HG02798 (cell line): ENCODE data around the gene TMEM200A.
"Not testable (repeated sequence)": the region's sequence is repeated elsewhere in the genome, so short reads cannot be mapped to it uniquely, and the experiment has no call there.

ENCODE experiments used
- ATAC-seq: cut with Tn5 transposase; IDR thresholded peaks from one replicate; pipeline ENCODE4 v1.9.1; 2021; ENCODE audit warnings: mild to moderate bottlenecking; ENCODE audit not compliant: unreplicated experiment, poor library complexity

The TMEM200A gene

DNA sequence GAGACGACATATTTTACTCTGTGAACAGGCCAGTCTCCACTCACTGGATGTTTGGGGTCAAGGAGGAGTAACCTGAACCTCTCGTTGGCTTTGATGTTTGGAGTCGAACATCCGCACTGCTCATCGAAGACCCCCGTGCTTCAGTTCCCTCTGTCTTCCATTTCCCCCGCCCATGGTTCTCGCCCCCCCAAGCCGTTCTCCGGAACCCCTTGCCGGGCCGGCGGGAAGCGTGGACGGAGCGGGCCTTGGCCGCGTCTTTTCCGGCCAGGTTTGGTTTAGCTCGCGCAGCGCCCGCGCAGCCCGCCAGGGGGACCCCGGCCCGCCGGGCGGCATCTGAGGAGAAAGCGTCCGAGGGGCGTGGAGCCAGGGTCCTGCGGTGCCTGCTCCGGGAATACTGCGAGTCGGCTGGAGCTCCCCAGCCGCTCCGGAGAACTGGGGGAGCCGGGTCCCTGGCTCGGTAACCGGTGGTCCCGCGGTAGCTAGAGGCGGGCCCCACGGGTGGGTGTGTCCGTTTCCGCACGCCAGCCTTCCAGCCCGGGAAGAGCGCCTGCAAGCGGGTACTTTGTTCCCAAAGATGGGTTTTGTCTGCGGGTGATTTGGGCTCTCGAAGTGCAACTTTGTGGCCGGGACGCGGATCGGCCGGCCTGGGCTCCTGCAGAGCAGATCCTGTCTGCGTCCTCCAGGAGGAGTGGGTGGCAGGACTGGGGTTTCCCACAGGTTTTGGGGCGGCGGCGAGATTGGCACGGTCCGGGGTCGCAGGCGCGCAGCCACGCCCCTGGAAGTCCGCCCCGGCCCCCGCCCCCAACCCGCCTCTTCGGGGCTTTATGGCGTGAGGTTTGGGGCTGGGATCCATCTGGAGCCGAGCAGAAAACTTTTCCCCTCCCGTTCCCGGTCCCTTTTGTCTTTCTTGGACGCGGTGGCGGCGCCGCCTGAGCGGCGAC is at the start of gene TMEM200A:
TSS of gene TMEM200A (plus strand) at position 852 of the 941 bp plus-strand sequence. CDS start 74,406 bp downstream, outside the sequence.
- ATAC-seq, result peak; percentile 65

DNA sequence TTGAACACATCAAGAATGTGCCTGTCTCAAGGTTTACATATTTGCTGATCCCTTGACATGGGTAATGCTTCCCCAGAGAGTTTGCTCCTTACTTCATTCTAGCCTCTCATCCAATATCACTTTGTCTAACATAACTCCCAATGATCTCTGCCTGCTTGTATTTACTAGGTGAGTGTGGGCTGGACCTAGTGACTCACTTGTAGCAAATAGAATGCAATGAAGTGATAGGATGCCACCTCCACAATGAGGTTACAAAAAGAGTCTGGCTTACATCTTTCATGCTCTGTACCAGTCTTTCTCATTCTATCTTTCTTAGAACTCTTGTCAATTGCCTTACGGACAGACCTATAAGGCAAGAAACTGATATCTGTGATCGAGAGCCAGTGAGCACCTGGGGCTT is 44.9 kb upstream of the TMEM200A start:
- ATAC-seq, result no peak

DNA sequence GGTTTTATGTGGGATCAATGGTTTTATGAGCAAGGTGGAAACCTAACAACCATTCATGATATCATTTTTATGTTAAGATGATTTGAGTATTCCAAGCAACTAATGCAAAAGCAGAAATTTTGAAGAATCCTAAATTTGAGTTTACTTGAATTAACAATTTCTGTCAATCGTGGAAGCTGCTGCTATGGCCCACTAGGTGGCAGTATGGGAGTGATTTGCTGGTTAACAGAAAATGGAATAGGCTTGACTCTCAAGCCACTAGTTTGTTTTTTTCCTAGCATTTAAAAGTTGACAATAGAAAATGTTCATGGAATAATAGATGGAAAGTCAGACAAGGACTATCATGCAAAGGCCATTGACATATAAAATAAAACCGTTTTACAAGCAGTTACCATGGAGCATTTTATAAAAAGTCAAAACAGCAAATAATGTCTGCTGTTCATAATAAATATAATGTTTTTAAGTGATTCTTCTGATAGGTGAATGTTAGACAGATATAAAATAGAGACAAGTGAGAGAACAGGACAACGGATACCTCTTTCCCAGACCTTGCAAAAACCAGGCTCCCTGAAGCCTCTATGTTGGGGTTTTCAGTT is 43.0 kb upstream of the TMEM200A start:
- peak; percentile 63 for ATAC-seq

DNA sequence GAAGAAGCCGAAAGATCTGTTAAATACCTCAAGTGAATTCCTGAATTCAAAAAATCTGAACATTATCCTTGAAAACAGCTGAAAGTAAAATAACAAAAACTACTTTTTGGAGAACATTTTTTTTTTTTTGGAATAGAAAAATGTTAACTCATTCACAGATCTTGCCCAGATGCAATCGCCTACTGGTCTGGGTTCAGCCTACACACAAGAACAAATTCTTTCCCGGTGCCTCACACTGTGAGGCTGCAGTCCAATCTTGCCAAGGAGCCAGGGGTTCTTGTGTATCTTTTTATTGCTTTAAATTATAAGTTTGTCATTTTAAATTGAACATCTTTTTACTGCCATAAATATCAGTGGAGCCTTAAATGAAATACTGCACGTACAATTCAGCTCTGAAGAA is 41.2 kb upstream of the TMEM200A start:
- no peak for ATAC-seq

DNA sequence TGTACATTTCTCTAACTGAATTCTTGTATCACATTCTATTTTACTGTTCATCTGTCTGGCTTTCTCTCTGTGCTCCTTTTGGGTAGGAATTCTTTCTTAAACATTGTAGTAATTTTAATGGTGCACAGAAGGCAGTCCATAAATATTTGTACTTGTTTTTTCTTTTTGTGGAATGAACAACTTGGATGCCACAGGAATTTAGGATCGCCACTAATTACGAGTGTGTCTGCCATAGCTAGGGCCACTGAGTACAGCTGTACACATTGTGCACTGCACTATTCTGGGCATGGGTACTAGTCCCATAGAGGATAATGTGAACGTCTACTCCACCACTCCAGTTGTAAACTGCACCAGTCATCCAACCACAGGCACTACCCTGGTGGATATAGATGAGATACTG is 39.3 kb upstream of the TMEM200A start:
- no peak for ATAC-seq

DNA sequence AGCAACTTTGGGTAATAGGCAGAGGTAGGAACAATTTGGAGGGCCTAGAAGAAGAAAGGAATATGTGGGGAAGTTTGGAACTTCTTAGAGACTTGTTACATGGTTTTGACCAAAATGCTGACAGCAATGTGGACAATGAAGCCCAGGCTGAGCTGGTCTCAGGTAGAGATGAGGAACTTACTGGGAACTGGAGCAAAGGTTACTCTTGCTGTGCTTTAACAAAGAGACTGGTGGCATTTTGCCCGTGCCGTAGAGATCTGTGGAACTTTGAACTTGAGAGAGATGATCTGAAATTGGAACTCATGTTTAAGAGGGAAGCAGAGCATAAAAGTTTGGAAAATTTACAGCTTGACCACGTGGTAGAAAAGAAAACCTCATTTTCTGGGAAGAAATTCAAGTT is 28.3 kb upstream of the TMEM200A start:
- no peak for ATAC-seq

DNA sequence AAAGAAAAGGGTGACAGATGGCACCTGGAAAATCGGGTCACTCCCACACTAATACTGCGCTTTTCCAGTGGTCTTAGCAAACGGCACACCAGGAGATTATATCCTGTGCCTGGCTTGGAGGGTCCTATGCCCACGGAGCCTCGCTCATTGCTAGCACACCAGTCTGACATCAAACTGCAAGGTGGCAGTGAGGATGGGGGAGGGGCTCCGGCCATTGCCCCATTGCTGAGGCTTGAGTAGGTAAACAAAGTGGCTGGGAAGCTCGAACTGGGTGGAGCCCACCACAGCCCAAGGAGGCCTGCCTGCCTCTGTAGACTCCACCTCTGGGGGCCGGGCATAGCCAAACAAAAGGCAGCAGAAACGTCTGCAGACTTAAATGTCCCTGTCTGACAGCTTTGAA is 19.5 kb upstream of the TMEM200A start:
- ATAC-seq, result not testable (repeated sequence)

DNA sequence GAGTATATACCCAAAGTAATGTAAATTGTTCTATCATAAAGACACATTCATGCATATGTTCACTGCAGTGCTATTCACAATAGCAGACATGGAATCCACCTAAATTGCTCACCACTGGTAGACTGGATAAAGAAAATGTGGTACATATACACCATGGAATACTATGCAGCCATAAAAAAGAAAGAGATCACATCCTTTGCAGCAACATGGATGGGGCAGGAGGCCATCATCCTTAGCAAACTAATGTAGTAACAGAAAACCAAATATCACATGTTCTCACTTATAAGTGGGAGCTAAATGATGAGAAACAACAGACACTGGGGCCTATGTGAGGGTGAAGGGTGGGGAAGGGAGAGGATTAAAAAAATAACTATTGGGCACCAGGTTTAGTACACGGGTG is 11.5 kb upstream of the TMEM200A start:
- ATAC-seq, result no peak

DNA sequence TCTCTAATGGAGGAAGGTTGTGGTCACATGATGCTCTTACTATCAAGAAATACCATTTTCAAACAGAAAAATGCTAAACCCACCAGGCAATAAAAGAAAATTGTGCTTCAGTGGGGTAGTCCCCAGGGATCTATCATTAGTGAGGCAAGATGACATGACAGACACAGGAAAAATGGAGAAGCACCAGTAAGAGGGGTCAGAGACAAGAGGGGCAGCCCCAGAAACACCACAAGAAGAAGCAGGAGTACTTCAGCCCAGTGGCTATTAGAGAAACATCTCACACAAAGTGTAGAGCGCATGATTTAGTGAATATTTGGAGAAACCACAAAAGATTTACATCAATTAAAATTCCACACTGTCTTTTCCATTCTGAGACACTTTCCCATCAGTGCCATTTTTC is 10.2 kb upstream of the TMEM200A start:
- ATAC-seq, result no peak

DNA sequence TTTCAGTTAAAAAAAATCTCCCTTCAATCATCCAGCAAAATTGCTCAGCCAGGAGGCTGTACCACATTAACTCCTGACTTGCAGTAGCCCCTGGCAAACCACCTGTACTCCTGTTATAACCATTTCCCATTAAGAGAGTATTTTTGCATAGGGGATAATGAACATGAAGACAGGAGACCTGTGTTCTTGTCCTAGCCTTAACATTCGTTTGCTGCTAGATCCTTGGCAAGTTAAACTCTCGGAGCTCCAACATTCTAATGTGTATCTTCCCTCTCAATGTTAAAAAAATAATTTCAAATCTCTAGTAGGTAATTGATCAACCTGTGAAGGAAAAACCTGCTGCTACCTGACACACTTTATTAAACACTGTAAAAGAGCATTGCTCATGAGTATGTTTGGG is 8.4 kb upstream of the TMEM200A start:
- no peak for ATAC-seq

DNA sequence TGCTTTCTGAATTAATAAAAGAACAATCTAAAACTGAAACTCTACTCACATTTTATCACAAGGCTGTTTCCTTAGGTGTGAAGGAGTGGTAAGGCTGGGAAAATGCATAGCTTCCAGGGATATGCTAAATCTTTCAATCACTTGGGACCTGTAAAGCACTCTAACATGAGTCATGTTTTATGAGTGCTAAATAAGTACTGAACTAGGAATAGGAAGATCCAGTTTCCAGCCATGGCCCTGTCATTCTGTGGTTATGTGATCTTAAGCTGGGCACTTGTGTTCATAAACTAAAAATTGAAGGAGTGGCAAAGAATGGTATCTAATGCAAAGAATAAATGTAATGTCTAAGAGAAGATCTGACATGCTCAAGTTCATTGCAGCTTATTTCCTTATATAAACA is 6.1 kb upstream of the TMEM200A start:
- no peak for ATAC-seq

DNA sequence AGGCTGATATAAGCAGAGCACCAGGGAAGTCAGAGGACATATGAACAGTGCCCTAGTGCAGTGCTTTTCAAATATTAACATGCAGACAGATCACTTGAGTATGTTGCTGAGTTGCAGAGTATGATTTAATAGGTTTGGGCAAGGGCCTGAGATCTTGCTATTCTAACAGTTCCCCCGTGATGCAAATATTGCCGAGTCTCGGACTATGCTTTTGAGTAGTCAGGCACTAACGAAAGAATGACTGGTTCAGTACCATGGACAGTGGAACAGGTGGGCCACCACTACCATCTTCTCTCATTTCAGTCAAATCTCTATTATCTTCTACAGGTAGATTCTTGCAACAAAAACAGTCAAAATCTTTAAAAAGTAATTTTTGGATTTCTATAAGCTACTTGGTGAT is 3.7 kb upstream of the TMEM200A start:
- ATAC-seq, result no peak

DNA sequence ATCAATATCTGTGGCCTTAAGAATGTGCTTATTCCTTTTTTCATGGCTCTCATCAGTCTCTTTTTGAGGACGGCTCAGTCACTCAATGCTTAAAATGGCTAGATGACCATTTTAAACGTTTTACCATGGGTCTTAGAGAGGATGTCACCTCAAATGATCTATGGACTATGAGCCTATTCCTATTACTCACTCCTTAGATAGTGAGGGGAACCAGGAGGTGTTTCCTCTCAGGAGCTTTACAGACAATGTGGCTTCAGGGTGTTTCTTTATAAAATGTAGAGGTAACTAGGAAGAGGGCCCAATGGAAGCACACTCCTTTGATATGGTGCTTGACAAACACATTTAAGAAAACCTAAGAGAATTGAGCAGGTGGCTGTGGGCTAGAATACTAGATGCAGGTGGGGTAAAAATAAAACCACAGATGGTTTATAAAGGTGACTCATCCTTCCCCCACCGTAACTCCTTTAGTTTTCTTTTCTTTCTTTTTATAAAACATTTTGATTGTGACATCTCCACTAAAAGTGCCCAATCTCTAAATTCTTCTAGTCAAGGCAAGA is 1.5 kb upstream of the TMEM200A start:
- ATAC-seq, result no peak

DNA sequence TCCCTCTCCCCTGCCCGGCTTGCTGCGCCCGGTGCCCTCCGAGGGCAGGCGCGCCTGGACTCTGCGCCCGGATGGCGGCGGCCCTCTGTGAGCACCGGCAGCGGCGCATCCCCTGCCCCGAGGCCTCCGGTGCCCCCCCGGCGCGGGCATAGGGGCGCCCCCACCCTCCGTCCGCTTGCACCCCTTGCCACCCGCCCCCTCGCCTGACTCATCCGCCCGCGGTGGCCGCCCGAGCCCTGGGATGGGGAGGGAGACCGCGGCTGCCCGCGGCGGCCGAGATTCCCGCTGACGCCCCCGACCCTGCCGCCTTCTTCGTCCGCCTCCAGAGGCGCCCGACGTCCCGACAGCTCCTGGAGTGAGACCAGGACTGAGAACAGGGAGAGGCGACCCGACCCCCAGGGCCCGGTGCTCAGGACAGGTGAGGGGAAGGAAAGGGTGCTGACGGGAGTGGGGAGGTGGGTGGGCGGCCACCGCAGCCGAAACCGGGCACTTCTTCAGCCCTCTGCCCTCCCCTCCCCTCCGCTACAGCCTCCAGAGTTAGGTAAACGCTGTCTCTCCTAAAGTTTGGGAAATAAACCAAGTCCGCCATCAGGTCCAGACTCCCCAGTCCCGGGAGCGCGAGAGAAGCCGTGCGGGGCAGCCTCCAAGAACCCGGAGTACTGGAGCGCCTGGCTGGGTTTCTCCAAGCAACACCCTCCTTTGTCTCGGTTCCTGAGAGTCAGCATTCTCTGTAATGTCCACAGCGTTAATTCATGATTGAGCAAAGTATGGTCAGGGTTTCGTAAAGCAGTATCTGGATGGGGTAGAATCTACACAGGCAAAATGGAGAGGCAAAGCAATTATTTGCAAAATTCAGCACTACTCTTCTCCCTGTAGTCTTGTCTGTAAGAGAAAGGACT is 539 bp downstream of the TMEM200A start:
- ATAC-seq, result peak; percentile 22

DNA sequence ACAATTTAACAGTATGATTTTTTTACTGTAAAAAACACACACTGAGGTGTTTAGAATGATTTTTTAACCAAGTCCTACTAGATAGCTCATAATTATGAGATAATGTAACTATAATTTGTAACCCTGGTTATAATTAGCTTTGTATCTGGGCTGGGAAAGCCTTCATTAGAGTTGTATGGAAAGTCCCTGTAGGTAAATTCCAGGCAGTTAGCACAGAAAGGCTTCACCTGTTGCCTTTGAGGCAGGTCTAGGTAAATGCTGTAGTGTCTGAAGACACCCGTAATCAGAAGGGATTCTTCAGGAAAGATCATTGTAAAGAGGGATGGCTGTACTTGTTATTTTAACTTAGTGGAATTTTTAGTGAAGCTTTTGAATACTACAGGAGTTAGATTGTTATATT is 1.9 kb downstream of the TMEM200A start:
- no peak for ATAC-seq

DNA sequence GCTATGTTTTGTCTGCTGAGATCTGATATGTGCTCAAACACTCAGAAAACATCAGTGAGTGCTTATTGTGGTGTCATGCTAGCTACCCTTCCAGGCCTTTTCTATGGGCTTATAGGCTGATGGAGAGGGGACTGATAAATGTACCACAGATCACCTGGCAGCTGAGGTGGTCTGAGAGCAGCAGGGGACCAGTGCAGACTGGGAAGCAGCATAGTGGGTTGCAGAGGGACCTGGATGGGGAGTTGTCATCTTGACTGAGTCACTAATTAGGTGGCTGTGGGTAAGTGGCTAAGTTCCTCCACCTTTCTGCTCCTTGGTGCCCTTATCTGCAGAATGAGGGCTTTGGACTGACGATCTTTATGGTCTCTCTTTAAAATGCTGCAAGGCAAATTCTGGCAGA is 2.8 kb downstream of the TMEM200A start:
- no peak for ATAC-seq

DNA sequence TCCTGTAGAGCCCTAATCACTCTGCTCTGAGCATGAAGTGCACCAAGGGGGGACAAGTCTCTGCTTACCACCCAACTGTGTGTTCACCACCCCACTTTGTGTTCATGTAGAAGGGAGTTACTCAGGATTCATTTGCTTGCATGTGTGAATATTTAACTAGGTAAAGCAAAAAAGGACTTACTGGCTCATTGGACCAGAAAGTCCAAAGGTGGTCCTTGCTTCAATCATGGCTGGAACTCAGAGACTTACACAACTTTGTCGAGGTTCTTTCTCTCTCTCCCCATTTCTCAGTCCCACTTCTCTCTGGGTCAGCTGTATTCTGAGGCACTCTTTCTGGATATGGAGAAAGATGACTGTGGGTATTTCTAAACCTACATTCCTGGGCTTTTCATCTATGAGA is 4.0 kb downstream of the TMEM200A start:
- ATAC-seq, result no peak

DNA sequence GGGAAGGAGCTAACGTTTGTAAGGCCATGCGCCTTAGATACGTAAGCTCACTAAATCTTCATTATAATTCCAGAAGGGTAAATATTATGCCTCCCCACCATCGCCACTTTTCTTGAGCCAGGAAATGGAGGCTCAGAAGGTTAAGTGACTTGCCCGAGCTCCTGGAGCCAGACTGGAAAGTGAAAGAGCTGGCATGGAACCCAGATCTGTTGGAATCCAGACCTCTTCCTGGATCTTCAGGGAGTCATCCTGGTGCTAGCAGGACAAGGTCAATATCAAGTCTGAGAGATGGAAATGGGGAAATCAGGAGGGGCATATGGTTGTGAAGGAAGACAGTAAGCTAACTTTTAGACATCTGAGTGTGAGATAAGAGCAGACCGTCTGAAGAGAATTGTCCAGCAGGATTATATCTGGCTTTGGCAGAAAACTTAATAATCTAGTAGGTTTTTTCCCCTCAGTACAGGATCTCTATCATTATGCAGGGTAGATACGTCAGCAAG is 6.2 kb downstream of the TMEM200A start:
- no peak for ATAC-seq

DNA sequence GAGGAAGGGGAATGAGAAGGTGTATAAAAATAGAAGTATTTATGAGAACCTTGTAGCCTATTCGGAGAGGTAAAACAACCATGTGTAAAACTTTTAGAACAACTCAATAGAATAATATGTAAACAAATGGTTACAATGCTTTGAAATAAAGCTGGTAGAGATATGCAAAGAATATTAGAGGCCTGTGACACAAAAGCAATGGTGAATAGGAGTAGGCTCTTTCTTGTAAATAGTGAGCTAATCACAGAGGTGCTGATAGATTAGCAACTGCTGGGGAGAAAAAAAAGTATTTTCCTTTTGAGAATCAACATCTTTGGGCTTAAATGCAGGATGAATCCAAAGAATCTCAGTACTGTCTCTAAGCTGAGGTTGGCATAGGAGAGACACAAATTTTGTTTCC is 7.0 kb downstream of the TMEM200A start:
- no peak for ATAC-seq

DNA sequence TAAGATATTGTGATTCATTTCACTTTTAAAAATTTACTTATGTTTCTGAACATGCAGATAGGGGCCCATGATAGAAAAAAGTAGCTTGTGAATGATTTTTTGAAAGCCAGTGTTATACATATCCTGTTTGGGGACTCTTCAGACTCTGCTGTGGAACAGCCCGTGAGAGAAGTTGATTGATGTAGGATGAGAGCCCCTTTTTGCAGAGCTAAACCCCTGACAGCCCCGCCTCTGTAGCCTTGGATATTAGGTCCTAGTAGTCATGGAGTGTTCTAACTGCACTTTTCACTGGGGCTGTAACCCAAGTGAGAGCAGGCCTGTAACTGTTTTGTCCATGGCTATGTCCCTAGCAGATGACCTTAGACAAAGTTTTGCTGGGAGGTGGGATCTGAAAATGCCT is 8.2 kb downstream of the TMEM200A start:
- ATAC-seq, result no peak
